HG03025 (cell line): ENCODE data around the gene SUCLG2.

Experiments
- ATAC-seq: cut with Tn5 transposase; IDR thresholded peaks from one replicate; pipeline ENCODE4 v1.9.1; 2021; ENCODE audit warnings: mild to moderate bottlenecking, moderate library complexity; ENCODE audit not compliant: unreplicated experiment, low FRiP score

SUCLG2 gene

GRCh38 chr3:67650084-67650483, 4.3 kb downstream of the SUCLG2 start:
- ATAC-seq: no peak

DNA sequence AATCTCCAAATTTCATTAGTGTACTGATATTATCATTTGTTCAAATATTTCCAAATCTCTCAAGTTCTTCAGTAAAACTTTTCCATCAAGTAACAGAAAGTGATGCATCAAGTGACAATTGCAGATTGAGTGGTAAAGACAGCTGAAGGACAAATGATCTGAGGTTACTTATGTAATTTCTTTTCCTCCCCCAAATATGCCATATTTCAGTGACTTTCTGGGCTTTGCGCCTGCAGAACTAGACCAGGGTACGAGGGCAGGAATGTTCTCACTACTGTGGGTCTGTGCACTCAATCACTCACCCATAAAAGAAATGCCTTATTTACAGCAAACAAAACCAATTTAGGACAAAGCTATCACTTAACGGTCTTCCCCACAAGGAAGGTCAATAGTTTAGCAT, 4.7 kb downstream of the SUCLG2 start:
- no peak for ATAC-seq

GRCh38 chr3:67648701-67649100, 5.7 kb downstream of the SUCLG2 start:
- ATAC-seq: no peak

DNA sequence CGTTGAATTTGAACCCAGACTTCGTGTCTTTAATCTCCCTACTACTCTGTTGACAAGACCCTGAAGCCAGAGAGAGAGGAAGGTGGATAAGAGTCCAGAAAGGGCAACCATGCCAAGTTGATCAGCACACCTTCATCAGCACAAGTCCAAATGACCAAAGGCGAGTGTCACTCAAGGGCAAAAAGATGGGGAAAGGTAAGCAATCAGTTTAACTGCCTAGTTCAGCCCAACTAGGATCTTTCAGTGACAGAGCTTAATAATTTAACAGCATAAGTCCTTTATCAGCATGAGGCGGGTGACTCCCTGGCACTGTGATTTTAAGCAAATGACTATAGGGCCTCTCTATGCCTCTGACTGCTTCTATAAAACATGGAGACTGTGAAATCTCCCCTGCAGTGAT, 6.2 kb downstream of the SUCLG2 start:
- ATAC-seq: no peak

- no peak for ATAC-seq
Measured at GRCh38 chr3:67647390-67647878, 7.0 kb downstream of the SUCLG2 start.

GRCh38 chr3:67646586-67647234, 7.7 kb downstream of the SUCLG2 start:
- ATAC-seq: no peak

DNA sequence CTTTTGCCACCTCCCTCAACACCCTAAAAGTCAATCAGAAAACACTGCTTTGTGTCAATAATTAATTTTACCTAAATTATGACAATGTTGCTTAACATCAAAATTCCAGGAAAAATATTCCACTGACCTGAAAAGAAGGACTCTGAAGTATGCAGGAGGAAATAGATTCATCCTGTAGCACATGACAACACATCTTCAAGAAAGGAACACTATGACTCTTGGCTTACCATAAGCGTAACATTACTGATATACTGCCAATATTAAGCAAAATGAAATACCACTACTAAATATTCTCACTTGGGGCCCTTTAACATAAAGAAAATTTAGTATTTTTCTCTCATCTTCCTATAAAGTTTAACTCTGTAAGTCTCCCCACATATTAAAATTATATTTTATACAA, 9.6 kb downstream of the SUCLG2 start:
- ATAC-seq: no peak

GRCh38 chr3:67642734-67643133, 11.7 kb downstream of the SUCLG2 start:
- no peak for ATAC-seq

GRCh38 chr3:67642190-67642589, 12.2 kb downstream of the SUCLG2 start:
- no peak for ATAC-seq

- ATAC-seq: no peak
Measured at GRCh38 chr3:67641451-67641850, 13.0 kb downstream of the SUCLG2 start.

- ATAC-seq: no peak
Measured at GRCh38 chr3:67640023-67640660, 14.3 kb downstream of the SUCLG2 start.

GRCh38 chr3:67637255-67637900, 17.0 kb downstream of the SUCLG2 start:
- no peak for ATAC-seq

DNA sequence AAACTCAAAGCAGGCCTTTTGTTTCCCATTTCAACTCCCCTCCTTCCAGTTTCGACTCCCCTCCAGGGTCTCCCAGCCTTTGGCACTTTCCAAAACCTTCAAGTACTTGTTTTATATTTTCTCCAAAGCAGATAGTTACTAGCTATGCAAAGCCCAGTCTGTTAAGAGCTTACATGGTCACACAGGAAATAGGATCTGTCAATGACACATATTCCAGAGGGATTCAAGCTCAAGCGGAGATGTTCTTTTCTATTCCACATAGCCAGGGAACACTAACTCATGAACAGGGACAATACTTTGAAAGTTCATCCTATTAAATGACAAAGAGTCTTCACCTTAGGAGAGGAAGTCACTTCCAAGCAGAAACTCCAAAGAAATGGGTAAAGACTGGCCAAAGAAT, 18.6 kb downstream of the SUCLG2 start:
- no peak for ATAC-seq

DNA sequence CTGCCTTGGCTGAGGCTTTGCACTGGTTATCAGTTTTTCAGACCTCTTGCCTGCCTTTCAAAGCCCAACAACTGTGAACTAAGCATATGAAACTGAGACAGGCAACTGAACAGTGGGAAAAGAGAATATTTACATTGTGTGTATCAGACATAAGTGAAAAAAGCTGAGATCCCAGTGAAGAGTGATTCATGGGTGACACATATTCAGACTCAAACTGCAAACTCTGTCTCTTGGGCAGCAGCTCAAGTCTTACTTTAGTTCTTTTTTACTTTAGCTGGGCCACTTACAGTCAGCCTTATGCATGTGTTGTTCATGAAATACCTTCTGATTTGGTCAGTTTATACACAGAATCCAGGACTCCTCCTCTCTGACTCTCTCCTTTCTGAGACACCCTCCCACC, 19.2 kb downstream of the SUCLG2 start:
- ATAC-seq: no peak

- no peak for ATAC-seq
Measured at GRCh38 chr3:67630666-67631362, 23.6 kb downstream of the SUCLG2 start.

- no peak for ATAC-seq
Measured at GRCh38 chr3:67624687-67625086, 29.7 kb downstream of the SUCLG2 start.

GRCh38 chr3:67624078-67624477, 30.3 kb downstream of the SUCLG2 start:
- no peak for ATAC-seq

GRCh38 chr3:67622652-67623051, 31.8 kb downstream of the SUCLG2 start:
- ATAC-seq: no peak

- ATAC-seq: no peak
Measured at GRCh38 chr3:67620869-67621268, 33.5 kb downstream of the SUCLG2 start.

DNA sequence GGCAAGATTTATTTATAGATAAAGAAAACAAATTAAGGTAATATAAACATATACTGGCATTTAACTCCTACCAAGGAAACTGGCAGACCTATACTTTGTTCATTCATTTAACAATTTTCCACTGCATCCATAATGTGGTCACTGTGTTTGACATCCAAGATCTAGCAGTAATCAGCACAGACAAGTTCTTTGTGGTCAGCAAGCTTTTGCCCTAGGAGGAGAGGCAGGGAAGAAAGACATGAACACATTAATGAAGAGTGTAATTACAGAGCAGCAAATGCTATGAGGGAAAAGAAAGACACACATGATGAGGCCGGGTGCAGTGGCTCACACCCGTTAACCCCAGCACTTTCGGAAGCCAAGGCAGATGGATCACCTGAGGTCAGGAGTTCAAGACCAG, 34.4 kb downstream of the SUCLG2 start:
- ATAC-seq: no peak

GRCh38 chr3:67617518-67617917, 36.9 kb downstream of the SUCLG2 start:
- ATAC-seq: no peak
